Suprapubic skin (tissue), 4 donors: ENCODE measurements around the gene A3GALT2.

Experiments
- EP300 ChIP-seq: sonication (generic); formaldehyde crosslinking; IDR thresholded peaks from one replicate; pipeline ENCODE4 v1.6.1; 2017; ENCODE audit warnings: antibody characterized with exemption
- POLR2A ChIP-seq, 2 donors: fragments of 450-650 bp; IDR thresholded peaks; one replicate each; pipeline ENCODE4 v1.6.1; 2017; ENCODE audit warnings: antibody characterized with exemption in 2 of 2, mild to moderate bottlenecking in 2 of 2, moderate library complexity in 2 of 2
- POLR2AphosphoS5 ChIP-seq, 3 donors: sonication (generic); formaldehyde crosslinking; IDR thresholded peaks; one replicate each; pipeline ENCODE4 v1.6.1; 2017; ENCODE audit warnings: antibody characterized with exemption in 3 of 3
- TF ChIP-seq, protein P1 (sequence below), 2 donors: fragments of 200-600 bp in 1 of 2; fragments of 450-650 bp in 1 of 2; sonication (generic) in 1 of 2; IDR thresholded peaks; one replicate each; pipeline ENCODE4 v1.5.1; 2016 to 2019; ENCODE audit warnings: antibody characterized with exemption in 2 of 2, mild to moderate bottlenecking in 1 of 2, moderate library complexity in 1 of 2

DNA sequence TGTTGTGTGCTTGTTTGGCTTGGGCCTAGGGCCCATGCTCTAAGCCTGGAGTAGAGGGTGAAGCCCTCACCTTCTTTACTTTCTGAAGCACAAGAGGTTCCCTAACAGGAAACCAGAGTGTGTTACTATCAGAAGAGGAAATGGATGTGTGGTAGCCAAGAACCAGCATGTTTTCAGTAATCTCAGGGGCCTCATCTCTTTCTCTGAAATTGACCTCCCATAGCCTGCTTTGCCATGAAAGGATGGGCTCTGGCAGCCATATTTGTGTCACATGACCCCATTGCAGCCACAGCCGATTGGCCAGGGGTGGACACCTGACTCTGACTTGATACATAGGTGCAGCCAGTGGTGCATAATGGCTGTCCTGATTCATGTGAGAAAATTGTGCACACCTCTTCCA is 18.6 kb downstream of the A3GALT2 start:
- TF ChIP-seq POLR2A (IDR thresholded peaks at IDR 0.05) (no peak), POLR2AphosphoS5 (IDR thresholded peaks at IDR 0.05) (no peak), EP300 (no peak)
- TF ChIP-seq, protein P1, sequence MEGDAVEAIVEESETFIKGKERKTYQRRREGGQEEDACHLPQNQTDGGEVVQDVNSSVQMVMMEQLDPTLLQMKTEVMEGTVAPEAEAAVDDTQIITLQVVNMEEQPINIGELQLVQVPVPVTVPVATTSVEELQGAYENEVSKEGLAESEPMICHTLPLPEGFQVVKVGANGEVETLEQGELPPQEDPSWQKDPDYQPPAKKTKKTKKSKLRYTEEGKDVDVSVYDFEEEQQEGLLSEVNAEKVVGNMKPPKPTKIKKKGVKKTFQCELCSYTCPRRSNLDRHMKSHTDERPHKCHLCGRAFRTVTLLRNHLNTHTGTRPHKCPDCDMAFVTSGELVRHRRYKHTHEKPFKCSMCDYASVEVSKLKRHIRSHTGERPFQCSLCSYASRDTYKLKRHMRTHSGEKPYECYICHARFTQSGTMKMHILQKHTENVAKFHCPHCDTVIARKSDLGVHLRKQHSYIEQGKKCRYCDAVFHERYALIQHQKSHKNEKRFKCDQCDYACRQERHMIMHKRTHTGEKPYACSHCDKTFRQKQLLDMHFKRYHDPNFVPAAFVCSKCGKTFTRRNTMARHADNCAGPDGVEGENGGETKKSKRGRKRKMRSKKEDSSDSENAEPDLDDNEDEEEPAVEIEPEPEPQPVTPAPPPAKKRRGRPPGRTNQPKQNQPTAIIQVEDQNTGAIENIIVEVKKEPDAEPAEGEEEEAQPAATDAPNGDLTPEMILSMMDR (IDR thresholded peaks at IDR 0.05) = no peak
